ENCODE measurements around the gene ARHGEF7.

- TF ChIP-seq POLR2A (IDR thresholded peaks at IDR 0.05) (no peak), CTCF (IDR thresholded peaks at IDR 0.05) (no peak)
These were observed 143.9 kb downstream of the ARHGEF7 start for GRCh38 chr13:111259058-111259457.

All from thyroid gland (tissue), 4 donors.